Ectodermal cell (in vitro differentiated cells): ENCODE measurements around the gene GSG1L.

Source experiments
- H3K27ac ChIP-seq: 2 replicates; pipeline ENCODE4 v1.7.0; 2013; ENCODE audit warnings: mild to moderate bottlenecking, low read depth, low read length; ENCODE audit not compliant: insufficient read depth, poor library complexity, severe bottlenecking
- H3K27me3 ChIP-seq: 2 replicates; pipeline ENCODE4 v1.7.0; 2013; ENCODE audit warnings: mild to moderate bottlenecking, low read length; ENCODE audit not compliant: insufficient read depth, control insufficient read depth, poor library complexity, severe bottlenecking
- H3K36me3 ChIP-seq: one replicate; pipeline ENCODE4 v1.7.0; 2013; ENCODE audit warnings: low read length; ENCODE audit not compliant: control insufficient read depth, insufficient read depth
- H3K4me1 ChIP-seq: one replicate; pipeline ENCODE4 v1.7.0; 2013; ENCODE audit warnings: low read length; ENCODE audit not compliant: control insufficient read depth, insufficient read depth
- H3K4me3 ChIP-seq: 2 replicates; pipeline ENCODE4 v1.7.0; 2013; ENCODE audit warnings: low read depth, low read length, control low read depth; ENCODE audit not compliant: insufficient read depth
- H3K9me3 ChIP-seq: 2 replicates; pipeline ENCODE4 v1.7.0; 2013; ENCODE audit warnings: mild to moderate bottlenecking, low read length, moderate library complexity; ENCODE audit not compliant: control insufficient read depth
- WGBS, 2 experiments: methylation state at CpG; one replicate each; pipeline ENCODE4 v1.1.7; 2013; ENCODE audit warnings: missing lambda C conversion rate in 2 of 2; 5-methylcytosine and 5-hydroxymethylcytosine counted together

The GSG1L gene

GRCh38 chr16:28104404-28104803 is 40.9 kb upstream of the GSG1L start:
- no peaks in the 10 kb centered on the region for H3K9me3 ChIP-seq
- no peak overlapping the region for H3K27ac ChIP-seq
- H3K36me3 ChIP-seq: peaks cover 61% of the 10 kb centered on the region
- WGBS, 2 experiments: 95% methylated on average over 16 of the region's 16 CpGs
- no peaks in the 10 kb centered on the region for H3K4me1 ChIP-seq
- H3K4me3 ChIP-seq: no peak overlapping the region
- no peaks in the 10 kb centered on the region for H3K27me3 ChIP-seq

GRCh38 chr16:28103516-28104170 is 40.1 kb upstream of the GSG1L start:
- H3K36me3 ChIP-seq: peaks cover 61% of the 10 kb centered on the region
- WGBS, 2 experiments: 95% methylated on average over 14 of the region's 14 CpGs

GRCh38 chr16:28101533-28101890 is 38.0 kb upstream of the GSG1L start:
- peaks cover 48% of the 10 kb centered on the region for H3K36me3 ChIP-seq
- 97 to 98% methylated on average over 6 of the region's 6 CpGs for WGBS, 2 experiments
- no peak overlapping the region for H3K27ac ChIP-seq
- H3K4me3 ChIP-seq: no peak overlapping the region
- no peaks in the 10 kb centered on the region for H3K27me3 ChIP-seq
- H3K9me3 ChIP-seq: no peaks in the 10 kb centered on the region
- H3K4me1 ChIP-seq: no peaks in the 10 kb centered on the region

More at GRCh38 chr16:28103516-28104170, 40.1 kb upstream of the GSG1L start:
- no peaks in the 10 kb centered on the region for H3K27me3 ChIP-seq
- no peaks in the 10 kb centered on the region for H3K4me1 ChIP-seq
- H3K27ac ChIP-seq: no peak overlapping the region
- H3K9me3 ChIP-seq: no peaks in the 10 kb centered on the region
- no peak overlapping the region for H3K4me3 ChIP-seq

- peaks cover 43% of the 10 kb centered on the region for H3K36me3 ChIP-seq
- WGBS, 2 experiments: 96% methylated on average over 14 of the region's 14 CpGs
Observed at GRCh38 chr16:28100810-28101532, 37.5 kb upstream of the GSG1L start.

GRCh38 chr16:28098959-28099945 is 35.7 kb upstream of the GSG1L start:
- H3K4me3 ChIP-seq: no peak overlapping the region
- H3K27ac ChIP-seq: no peak overlapping the region
- H3K36me3 ChIP-seq: peaks cover 26% of the 10 kb centered on the region
- no peaks in the 10 kb centered on the region for H3K27me3 ChIP-seq
- no peaks in the 10 kb centered on the region for H3K9me3 ChIP-seq
- 94% methylated on average over 20 of the region's 20 CpGs for WGBS, 2 experiments
- no peaks in the 10 kb centered on the region for H3K4me1 ChIP-seq

More at GRCh38 chr16:28100810-28101532, 37.5 kb upstream of the GSG1L start:
- no peaks in the 10 kb centered on the region for H3K4me1 ChIP-seq
- no peaks in the 10 kb centered on the region for H3K9me3 ChIP-seq
- no peak overlapping the region for H3K4me3 ChIP-seq
- no peak overlapping the region for H3K27ac ChIP-seq
- no peaks in the 10 kb centered on the region for H3K27me3 ChIP-seq

- no peaks in the 10 kb centered on the region for H3K9me3 ChIP-seq
- H3K27me3 ChIP-seq: no peaks in the 10 kb centered on the region
- WGBS, 2 experiments: 94 to 96% methylated on average over 21 of the region's 21 CpGs
- H3K4me1 ChIP-seq: peaks cover 4% of the 10 kb centered on the region
- H3K27ac ChIP-seq: no peak overlapping the region
- H3K36me3 ChIP-seq: peaks cover 18% of the 10 kb centered on the region
- no peak overlapping the region for H3K4me3 ChIP-seq
Observed at GRCh38 chr16:28098171-28098958, 34.9 kb upstream of the GSG1L start.

GRCh38 chr16:28096983-28097899 is 33.7 kb upstream of the GSG1L start:
- Histone ChIP-seq H3K9me3 (no peaks in the 10 kb centered on the region), H3K4me1 (peaks cover 9% of the 10 kb centered on the region), H3K4me3 (no peak overlapping the region), H3K36me3 (peaks cover 12% of the 10 kb centered on the region), H3K27me3 (no peaks in the 10 kb centered on the region), H3K27ac (no peak overlapping the region)
- WGBS, 2 experiments: 89 to 91% methylated on average over 16 to 17 of the region's 17 CpGs

- Histone ChIP-seq H3K27ac (no peak overlapping the region), H3K27me3 (no peaks in the 10 kb centered on the region), H3K9me3 (no peaks in the 10 kb centered on the region), H3K4me1 (peaks cover 9% of the 10 kb centered on the region), H3K36me3 (no peaks in the 10 kb centered on the region), H3K4me3 (no peak overlapping the region)
- WGBS, 2 experiments: 57 to 64% methylated on average over 5 of the region's 5 CpGs
Observed at GRCh38 chr16:28093385-28093725, 29.8 kb upstream of the GSG1L start.
